Spleen (tissue), 7 donors: ENCODE measurements around the gene RPS27.

Experiments
- POLR2A ChIP-seq, 3 donors: fragments of 450-650 bp; IDR thresholded peaks; one replicate each; pipeline ENCODE4 v1.5.1; 2017; ENCODE audit warnings: antibody characterized with exemption in 3 of 3, mild to moderate bottlenecking in 1 of 3
- POLR2AphosphoS5 ChIP-seq, 3 donors: sonication (generic); formaldehyde crosslinking; IDR thresholded peaks; one replicate each; pipeline ENCODE4 v1.5.1; 2017; ENCODE audit warnings: antibody characterized with exemption in 3 of 3
- TF ChIP-seq, protein P1 (sequence below), 11 experiments: fragments of 200-600 bp in 7 of 11; fragments of 450-650 bp in 4 of 11; sonication (generic) in 4 of 11; IDR thresholded peaks in 8 of 11; conservative IDR thresholded peaks in 3 of 11; 1 replicate in 7 of 11; 2 replicates in 4 of 11; pipeline versions ENCODE4 v1.4.0 to v1.8.0; 2016 to 2021; ENCODE audit warnings: antibody characterized with exemption in 11 of 11, inconsistent platforms in 4 of 11, mild to moderate bottlenecking in 1 of 11
- donor health status: DM: no; HTN: no; CAD: no; lungs with moderate emphysema.
- donor health status: DM: no; HTN: no; CAD: no.
- donor health status: DM: no; HTN: no; CAD: no.

DNA sequence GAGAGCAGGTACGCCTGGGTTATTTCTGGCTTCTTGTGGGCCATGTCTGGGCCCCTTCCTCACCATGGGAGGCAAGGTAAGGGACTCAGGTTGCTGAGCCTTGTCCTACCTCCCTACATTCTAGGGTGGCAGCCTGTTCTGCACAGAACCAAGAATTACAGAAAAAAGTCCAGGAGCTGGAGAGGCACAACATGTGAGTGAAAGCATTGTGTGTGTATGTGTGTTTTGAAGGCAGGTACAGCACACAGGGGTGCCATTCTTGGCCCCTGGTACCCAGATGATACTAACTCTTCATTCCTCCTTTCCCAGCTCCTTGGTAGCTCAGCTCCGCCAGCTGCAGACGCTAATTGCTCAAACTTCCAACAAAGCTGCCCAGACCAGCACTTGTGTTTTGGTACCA lies 17.5 kb upstream of the RPS27 start:
- TF ChIP-seq, protein P1, sequence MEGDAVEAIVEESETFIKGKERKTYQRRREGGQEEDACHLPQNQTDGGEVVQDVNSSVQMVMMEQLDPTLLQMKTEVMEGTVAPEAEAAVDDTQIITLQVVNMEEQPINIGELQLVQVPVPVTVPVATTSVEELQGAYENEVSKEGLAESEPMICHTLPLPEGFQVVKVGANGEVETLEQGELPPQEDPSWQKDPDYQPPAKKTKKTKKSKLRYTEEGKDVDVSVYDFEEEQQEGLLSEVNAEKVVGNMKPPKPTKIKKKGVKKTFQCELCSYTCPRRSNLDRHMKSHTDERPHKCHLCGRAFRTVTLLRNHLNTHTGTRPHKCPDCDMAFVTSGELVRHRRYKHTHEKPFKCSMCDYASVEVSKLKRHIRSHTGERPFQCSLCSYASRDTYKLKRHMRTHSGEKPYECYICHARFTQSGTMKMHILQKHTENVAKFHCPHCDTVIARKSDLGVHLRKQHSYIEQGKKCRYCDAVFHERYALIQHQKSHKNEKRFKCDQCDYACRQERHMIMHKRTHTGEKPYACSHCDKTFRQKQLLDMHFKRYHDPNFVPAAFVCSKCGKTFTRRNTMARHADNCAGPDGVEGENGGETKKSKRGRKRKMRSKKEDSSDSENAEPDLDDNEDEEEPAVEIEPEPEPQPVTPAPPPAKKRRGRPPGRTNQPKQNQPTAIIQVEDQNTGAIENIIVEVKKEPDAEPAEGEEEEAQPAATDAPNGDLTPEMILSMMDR (IDR thresholded peaks at IDR 0.05 in 8 of 11, conservative IDR thresholded peaks at IDR 0.05 in 3 of 11) = no peak
- TF ChIP-seq POLR2A (IDR thresholded peaks at IDR 0.05) (no peak), POLR2AphosphoS5 (IDR thresholded peaks at IDR 0.05) (no peak)
